OCI-LY7 (cell line): ENCODE results near the gene ZNF883.

Experiments
- EZH2phosphoT487 ChIP-seq: fragments of 200-600 bp; sonication (generic); IDR thresholded peaks from 2 replicates; pipeline ENCODE4 v1.6.1; 2018; ENCODE audit warnings: low read depth, borderline replicate concordance, mild to moderate bottlenecking, mixed run types, antibody characterized with exemption, low read length, moderate library complexity, mixed read lengths
- TF ChIP-seq, protein P1 (sequence below): fragments of 200-600 bp; sonication (generic); conservative IDR thresholded peaks from 2 replicates; pipeline ENCODE4 v1.5.1; 2014; ENCODE audit warnings: mild to moderate bottlenecking, antibody characterized with exemption, low read length, moderate library complexity, mixed read lengths

DNA sequence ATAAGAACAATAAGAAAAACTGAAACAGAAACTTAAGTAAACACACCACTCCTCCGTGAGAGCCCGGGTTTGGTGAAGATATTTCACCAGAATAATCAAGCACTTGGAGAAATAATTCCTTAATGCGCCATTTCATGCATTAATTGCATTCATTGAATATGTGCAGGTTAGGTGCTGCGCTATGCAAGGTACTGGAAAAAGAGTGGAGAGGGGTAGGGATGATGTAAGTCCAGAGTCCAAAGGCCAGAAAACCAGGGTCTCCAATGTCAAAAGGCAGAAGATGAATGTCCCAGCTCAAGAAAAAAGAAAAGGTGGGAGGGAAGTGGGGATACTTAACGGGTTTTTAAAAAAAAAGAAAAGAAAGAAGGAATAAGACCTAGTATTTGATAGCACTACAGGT lies 45.2 kb upstream of the ZNF883 start:
- TF ChIP-seq, protein P1, sequence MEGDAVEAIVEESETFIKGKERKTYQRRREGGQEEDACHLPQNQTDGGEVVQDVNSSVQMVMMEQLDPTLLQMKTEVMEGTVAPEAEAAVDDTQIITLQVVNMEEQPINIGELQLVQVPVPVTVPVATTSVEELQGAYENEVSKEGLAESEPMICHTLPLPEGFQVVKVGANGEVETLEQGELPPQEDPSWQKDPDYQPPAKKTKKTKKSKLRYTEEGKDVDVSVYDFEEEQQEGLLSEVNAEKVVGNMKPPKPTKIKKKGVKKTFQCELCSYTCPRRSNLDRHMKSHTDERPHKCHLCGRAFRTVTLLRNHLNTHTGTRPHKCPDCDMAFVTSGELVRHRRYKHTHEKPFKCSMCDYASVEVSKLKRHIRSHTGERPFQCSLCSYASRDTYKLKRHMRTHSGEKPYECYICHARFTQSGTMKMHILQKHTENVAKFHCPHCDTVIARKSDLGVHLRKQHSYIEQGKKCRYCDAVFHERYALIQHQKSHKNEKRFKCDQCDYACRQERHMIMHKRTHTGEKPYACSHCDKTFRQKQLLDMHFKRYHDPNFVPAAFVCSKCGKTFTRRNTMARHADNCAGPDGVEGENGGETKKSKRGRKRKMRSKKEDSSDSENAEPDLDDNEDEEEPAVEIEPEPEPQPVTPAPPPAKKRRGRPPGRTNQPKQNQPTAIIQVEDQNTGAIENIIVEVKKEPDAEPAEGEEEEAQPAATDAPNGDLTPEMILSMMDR, result no peak
- no peak for TF ChIP-seq EZH2phosphoT487
